NCI-H1105 (cell line): ENCODE data around the gene ZNF454.

Experiments
- DNase-seq: peaks from one replicate; lab custom pipeline; 2025; lab: John Stamatoyannopoulos, UW

The ZNF454 gene

GRCh38 chr5:178940569-178941360, at the start of gene ZNF454:
ZNF454 (plus strand) TSS chr5:178941198; CDS start chr5:178942792, 1,594 bp downstream.
- DNase-seq, result peak; percentile 57

- peak; percentile 12 for DNase-seq
Observed at GRCh38 chr5:178895615-178896571, 45.1 kb upstream of the ZNF454 start, which contains the start of gene ZFP2. ZFP2 (plus strand) TSS chr5:178895913; CDS start chr5:178931314, 35,401 bp downstream.

- no peak for DNase-seq
Observed at GRCh38 chr5:178899289-178899688, 41.7 kb upstream of the ZNF454 start.

GRCh38 chr5:178902849-178903248, 38.1 kb upstream of the ZNF454 start:
- DNase-seq, result no peak

GRCh38 chr5:178931846-178932760, 8.9 kb upstream of the ZNF454 start:
- no peak for DNase-seq

- DNase-seq, result no peak
Observed at GRCh38 chr5:178941361-178941760, 363 bp downstream of the ZNF454 start.

DNA sequence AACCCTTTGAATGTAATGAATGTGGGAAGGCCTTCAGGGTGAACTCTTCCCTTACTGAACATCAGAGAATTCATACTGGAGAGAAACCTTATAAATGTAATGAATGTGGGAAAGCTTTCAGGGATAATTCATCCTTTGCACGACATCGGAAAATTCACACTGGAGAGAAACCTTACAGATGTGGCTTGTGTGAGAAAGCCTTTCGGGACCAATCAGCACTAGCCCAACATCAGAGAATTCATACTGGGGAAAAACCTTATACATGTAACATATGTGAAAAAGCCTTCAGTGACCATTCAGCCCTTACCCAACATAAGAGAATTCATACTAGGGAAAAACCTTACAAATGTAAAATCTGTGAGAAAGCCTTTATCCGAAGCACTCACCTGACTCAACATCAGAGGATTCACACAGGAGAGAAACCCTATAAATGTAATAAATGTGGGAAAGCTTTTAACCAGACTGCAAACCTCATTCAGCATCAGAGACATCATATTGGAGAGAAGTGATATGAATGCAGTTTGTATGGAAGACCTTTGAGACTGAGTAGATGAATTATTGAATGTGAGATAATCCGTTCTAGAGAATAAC, 24.6 kb downstream of the ZNF454 start:
- DNase-seq, result no peak

GRCh38 chr5:178981381-178981780, 40.4 kb downstream of the ZNF454 start:
- DNase-seq, result no peak

DNA sequence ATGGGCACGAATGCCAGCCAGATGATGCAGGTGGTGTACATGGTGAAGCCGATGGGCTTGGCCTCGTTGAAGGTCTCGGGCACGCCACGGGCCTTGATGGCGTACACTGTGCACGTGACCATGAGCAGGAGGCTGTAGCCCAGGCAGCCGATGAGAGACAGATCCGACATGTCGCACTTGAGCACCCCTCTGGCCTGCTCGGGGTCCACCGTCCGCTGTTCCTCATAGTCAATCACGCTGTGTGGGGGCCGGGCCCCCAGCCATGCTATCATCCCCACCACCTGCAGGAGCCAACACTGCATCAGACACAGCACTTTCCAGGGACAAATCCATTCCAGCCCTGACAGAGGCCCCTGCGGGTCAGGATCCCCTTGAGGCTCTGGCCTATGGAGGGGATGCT, 41.9 kb downstream of the ZNF454 start:
- no peak for DNase-seq

- no peak for DNase-seq
Observed at GRCh38 chr5:178983728-178984127, 42.7 kb downstream of the ZNF454 start.

GRCh38 chr5:178984145-178985072, 43.4 kb downstream of the ZNF454 start:
- DNase-seq, result no peak

DNA sequence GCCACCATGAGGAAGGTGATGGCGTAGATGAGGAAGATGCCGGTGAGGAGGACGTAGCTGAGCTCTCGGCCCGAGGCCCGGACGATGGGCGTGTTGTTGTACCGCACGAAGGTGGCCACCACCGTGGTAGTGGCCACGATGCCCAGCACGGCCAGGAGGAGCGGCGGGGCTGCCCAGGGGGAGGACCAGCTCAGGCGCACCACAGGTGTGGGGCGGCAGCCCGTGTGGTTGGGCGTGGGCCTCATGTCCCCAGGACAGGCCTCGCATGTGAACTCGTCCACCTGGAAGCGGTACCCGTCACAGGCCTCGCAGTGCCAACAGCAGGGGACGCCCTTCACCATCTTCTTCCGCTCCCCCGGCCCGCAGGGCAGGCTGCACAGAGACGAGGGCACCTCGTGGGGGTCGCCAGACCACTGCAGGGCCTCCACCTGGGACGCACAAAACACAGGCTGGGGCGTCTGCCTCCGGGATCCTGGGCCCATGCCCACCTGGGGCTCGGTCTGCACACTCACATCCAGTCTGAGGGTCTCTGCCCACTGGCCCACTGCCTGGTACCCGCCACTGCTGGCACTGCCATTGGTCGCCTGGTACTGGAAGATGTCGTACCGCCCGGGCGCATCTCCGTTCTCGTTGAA, 45.4 kb downstream of the ZNF454 start:
- DNase-seq, result no peak

DNA sequence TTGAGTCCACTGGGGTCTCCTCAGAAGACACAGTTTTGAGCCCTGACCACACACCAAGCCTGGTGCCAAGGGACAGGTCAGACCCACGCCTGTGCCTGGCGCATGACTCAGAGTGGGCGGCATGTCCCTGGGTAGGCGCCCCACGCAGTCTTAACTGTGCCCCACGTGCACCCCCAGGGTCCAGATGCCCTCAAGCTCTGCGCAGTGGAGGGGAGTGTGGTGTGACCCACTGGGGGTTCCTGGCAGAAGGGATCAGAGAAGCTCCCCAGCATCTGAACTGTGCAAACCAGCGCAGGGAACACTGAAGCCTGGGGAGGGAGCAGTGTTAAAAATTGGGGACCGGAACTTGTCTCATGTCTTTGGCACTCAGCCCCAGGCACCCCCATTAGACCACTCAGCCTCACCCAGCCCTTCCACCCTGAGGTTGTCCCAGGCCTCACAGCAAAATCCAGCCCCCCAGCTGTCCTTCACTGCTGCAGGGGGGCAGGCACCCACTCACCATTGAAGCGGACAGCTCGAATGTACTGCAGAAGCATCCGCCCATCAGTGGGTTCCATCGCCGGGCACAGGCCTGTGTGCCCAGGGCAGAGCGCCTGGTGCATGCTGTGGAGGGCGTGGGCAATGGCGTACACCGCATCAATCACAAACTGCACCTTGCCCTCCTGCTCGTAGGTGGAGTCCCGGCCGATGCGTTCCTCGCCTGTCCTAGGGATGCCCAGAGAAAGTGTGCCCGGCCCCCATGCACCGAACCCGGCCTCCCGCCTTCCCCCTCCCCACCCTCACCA, 47.6 kb downstream of the ZNF454 start:
- DNase-seq, result no peak

DNA sequence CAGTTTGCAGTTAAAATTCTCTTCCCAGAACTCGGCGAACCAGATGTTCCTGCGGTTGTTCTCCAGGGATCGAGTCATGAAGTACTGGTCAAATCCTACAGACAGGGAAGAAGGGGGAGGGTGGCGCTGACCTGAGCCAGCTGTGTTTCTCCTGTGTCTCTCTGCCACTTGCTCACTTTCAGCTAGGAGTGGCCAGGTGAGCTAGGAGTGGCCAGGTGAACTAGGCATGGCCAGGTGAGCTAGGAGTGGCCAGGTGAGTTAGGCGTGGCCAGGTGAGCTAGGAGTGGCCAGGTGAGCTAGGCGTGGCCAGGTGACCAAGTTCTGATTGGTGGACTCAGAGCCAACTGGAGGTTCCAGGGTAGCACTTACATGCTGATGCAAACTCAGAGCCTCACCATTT, 48.3 kb downstream of the ZNF454 start:
- no peak for DNase-seq

GRCh38 chr5:178990491-178990890, 49.5 kb downstream of the ZNF454 start:
- no peak for DNase-seq

DNA sequence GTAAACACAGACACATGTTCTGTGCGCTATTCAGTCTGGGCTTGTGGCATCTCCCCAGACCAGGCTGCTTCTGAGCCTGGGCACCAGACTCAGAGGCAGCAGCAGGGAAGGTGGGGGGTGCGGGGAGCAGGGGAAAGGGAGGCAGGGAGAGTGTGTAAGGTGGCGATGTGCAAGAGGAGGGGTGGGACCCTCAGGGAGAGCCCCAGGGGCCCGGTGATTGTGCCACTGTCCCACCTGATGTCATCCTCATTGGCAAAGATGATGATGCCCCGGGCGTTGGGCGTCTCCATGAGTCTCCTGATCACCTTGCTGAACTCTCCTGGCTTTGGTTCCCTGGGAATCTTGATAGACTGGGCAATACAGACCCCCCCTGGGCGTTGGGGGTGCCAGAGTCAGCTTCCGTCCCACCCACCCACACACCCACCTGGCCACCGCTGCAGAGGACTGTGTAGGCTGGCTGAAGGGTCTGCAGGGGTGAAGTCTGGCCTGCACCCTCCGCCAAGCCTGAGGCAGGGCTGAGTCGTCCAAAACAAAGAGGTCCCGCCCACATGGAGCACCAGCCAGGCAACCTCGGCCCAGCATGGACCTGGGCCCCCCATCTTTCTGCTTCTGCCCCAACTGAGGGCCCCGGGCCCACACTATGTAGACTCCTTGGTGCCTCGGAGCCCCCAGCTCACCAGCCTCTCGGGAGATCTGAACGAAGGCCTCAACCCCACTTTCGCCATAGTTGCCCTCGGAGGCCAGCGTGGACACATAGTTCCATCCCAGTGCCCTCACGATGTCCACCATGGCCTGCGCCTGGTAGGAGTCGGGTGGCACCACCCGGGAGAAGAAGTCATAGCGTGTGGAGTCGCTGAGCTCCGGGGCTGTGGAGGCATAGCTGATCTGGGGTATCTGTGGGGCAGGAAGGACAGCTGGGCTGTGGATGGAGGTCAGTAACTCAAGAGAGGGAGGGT, 50.5 kb downstream of the ZNF454 start:
- DNase-seq, result no peak

DNA sequence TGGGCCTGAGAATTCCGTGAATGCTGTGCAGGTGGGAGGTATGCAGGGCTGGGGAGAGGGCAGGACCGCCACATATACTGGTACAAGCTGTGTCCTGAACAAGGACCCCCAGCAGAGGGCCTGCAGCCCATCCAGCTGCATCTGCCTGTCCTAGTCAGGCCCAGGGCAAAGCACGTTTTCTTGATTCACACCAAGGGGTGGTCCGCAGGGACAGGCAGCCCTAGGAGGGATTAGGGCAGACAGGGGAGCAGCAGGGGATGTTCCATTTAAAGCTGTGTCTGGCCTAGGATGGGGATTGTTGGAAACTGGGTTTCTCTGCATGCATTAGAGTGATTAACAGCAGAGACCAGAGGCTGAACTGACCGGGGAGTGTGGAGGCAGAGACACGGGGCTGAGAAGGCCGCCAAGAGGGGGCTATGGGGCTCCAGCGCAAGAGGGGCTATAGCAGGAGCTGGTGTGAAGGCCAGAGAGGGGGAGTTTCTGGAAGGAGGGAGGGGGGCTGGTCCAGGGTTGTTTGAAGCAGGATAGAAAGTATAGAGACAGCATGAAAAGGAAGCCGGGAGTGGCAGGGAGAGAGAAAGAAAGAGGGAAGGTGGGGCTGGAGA, 51.4 kb downstream of the ZNF454 start:
- no peak for DNase-seq
